NAMALWA (cell line): Measurements from ENCODE around the gene GRAMD1C.
A peak's percentile ranks its signal among the peaks of the same experiment; 100 is the strongest.

Source experiments
- DNase-seq: peaks from one replicate; pipeline ENCODE4 v3.0.0-alpha.2; 2015; ENCODE audit warnings: low spot score

GRAMD1C gene

GRCh38 chr3:113852506-113852905, 13.9 kb downstream of the GRAMD1C start:
- DNase-seq, result no peak

GRCh38 chr3:113867506-113867905, 28.9 kb downstream of the GRAMD1C start:
- no peak for DNase-seq

- no peak for DNase-seq
Observed at GRCh38 chr3:113873293-113873692, 34.7 kb downstream of the GRAMD1C start.

- DNase-seq, result no peak
Observed at GRCh38 chr3:113873814-113874526, 35.4 kb downstream of the GRAMD1C start.

- DNase-seq, result no peak
Observed at GRCh38 chr3:113878403-113878802, 39.8 kb downstream of the GRAMD1C start.

GRCh38 chr3:113885050-113885449, 46.5 kb downstream of the GRAMD1C start:
- DNase-seq, result no peak

GRCh38 chr3:113890256-113890900, 51.8 kb downstream of the GRAMD1C start:
- no peak for DNase-seq

- no peak for DNase-seq
Observed at GRCh38 chr3:113894927-113895326, 56.3 kb downstream of the GRAMD1C start.

- DNase-seq, result no peak
Observed at GRCh38 chr3:113895964-113896363, 57.4 kb downstream of the GRAMD1C start.

- DNase-seq, result no peak
Observed at GRCh38 chr3:113896930-113897329, 58.3 kb downstream of the GRAMD1C start.

- DNase-seq, result peak; percentile 19
Observed at GRCh38 chr3:113897373-113897777, 58.8 kb downstream of the GRAMD1C start.

GRCh38 chr3:113898892-113899291, 60.3 kb downstream of the GRAMD1C start:
- no peak for DNase-seq

GRCh38 chr3:113906568-113907140, 68.1 kb downstream of the GRAMD1C start:
- no peak for DNase-seq

GRCh38 chr3:113908133-113908532, 69.5 kb downstream of the GRAMD1C start:
- DNase-seq, result no peak

- DNase-seq, result no peak
Observed at GRCh38 chr3:113910966-113911365, 72.4 kb downstream of the GRAMD1C start.

GRCh38 chr3:113912552-113913236, 74.1 kb downstream of the GRAMD1C start:
- peak; percentile 75 for DNase-seq

- no peak for DNase-seq
Observed at GRCh38 chr3:113914646-113915045, 76.1 kb downstream of the GRAMD1C start.

GRCh38 chr3:113927556-113927955, 89.0 kb downstream of the GRAMD1C start:
- DNase-seq, result no peak

- DNase-seq, result no peak
Observed at GRCh38 chr3:113946831-113947230, 108.2 kb downstream of the GRAMD1C start.

GRCh38 chr3:113947372-113948014, 108.9 kb downstream of the GRAMD1C start, which contains the start of gene ZDHHC23:
ZDHHC23 (plus strand) TSS chr3:113948013; CDS start chr3:113948803, 790 bp downstream.
- DNase-seq, result peak; percentile 68

- peak; percentile 56 for DNase-seq
Observed at GRCh38 chr3:113948015-113948917, 109.7 kb downstream of the GRAMD1C start.
